ENCODE data around the gene UBASH3B.
A peak's percentile ranks its signal among the peaks of the same experiment; 100 is the strongest.

UBASH3B gene

DNA sequence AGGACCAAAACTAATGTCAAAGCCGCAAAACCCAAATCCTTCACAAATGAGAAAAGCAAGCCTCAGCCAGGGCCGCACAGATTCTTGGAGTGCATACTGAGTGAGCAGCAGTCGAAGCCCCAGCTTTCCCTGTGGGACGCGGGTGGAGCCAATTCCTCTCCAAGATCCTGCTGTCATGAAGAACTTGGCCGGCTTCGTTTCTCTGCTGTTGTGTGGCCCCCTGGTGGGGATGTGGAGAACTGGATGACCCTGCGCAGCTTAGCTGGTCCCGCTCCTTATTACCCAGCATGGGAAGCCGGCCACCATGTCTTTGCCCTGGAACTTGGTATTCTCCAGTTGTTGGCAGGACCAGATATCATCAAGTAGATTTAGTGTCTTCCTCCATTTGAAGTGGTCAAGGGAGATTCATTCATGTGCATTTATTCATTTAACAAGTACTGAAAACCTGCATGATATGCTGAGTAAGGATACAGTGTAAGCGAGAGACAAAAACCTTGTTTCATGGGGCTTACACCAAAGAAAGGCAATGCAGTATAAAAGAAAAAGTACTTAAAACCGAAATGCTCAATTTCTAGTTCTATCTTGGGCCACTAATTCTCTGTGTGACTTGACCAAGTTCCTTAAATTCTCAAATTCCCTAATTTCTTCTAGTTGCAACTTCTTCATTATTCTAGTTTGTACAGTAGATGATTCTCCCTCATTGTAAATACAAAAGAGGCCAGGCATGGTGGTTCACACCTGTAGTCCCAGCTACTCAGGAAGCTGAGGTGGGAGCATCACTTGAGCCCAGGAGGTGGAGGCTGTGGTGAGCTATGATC is 126.1 kb downstream of the UBASH3B start:
- H3K27me3 Mint-ChIP-seq: peaks cover 4% of the 10 kb centered on the region
- intact Hi-C loops (cut with micrococcal nuclease): loop anchor here (1.0 kb wide), 1 partner anchor 148 kb away; no protein-coding TSS in a partner anchor
- peaks cover 46% of the 10 kb centered on the region for H3K4me1 Mint-ChIP-seq (ENCODE audit: low read depth)
- H3K27ac Mint-ChIP-seq: no peak overlapping the region
- peak overlapping the region; percentile 13 for H3K4me3 Mint-ChIP-seq
- H3K9me3 Mint-ChIP-seq: no peaks in the 10 kb centered on the region
- peaks cover 81% of the 10 kb centered on the region for H3K36me3 Mint-ChIP-seq (ENCODE audit: low read depth)

DNA sequence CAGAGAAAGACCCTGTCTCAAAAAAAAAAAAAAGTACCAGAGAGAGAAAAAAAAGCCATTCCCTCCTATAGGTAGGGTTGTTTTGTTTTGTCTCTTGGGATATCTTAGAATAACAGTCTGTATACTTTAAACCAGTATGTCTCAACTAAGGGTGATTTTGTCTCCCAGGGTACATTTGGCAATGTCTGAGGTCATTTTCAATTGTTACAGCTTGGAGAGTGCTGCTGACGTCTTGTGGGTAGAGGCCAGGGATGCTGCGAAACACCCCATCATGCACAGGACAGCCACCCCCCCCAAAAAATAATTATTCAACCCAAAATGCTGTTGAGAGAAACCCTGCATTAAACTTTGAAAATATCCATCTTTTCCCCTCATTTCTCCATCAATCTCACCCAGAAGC is 126.7 kb downstream of the UBASH3B start:
- H3K9me3 Mint-ChIP-seq: no peaks in the 10 kb centered on the region
- H3K4me3 Mint-ChIP-seq: no peak overlapping the region
- peaks cover 4% of the 10 kb centered on the region for H3K27me3 Mint-ChIP-seq
- peaks cover 79% of the 10 kb centered on the region for H3K36me3 Mint-ChIP-seq (ENCODE audit: low read depth)
- no peak overlapping the region for H3K27ac Mint-ChIP-seq
- peaks cover 40% of the 10 kb centered on the region for H3K4me1 Mint-ChIP-seq (ENCODE audit: low read depth)
- intact Hi-C loops (cut with micrococcal nuclease): no loop called here

DNA sequence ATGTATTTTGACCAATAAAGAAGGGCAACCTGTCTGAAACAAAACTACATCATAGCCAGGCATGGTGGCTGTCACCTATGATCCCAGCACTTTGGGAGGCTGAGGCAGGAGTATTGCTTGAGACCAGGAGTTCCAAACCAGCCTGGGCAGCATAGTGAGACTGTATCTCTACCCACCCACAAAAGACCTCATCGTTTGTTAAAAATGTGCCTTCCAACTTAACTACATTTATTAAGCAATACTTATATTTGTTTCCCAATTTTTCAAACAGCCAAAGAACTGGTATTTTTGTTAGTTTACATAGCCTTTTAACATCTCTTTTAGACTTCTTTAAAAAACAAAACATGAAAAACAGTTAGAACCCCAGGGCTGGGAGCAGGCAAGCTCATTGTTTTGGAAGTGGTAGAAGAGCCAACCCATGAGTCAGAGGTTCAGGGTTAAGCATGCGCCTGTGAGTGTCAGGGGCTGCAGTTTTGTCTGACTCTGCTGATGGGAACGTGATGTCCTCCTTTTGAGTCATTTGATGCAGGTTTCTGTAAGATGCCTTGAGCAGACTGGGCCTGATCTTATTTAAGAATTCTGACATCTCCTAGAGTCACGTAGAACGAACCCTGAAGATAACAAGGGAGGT is 128.9 kb downstream of the UBASH3B start:
- Mint-ChIP-seq H3K27ac (no peak overlapping the region), H3K36me3 (ENCODE audit: low read depth) (peaks cover 78% of the 10 kb centered on the region), H3K4me3 (no peak overlapping the region), H3K4me1 (ENCODE audit: low read depth) (peaks cover 22% of the 10 kb centered on the region), H3K9me3 (no peaks in the 10 kb centered on the region), H3K27me3 (peaks cover 4% of the 10 kb centered on the region)
- intact Hi-C loops (cut with micrococcal nuclease): no loop called here

DNA sequence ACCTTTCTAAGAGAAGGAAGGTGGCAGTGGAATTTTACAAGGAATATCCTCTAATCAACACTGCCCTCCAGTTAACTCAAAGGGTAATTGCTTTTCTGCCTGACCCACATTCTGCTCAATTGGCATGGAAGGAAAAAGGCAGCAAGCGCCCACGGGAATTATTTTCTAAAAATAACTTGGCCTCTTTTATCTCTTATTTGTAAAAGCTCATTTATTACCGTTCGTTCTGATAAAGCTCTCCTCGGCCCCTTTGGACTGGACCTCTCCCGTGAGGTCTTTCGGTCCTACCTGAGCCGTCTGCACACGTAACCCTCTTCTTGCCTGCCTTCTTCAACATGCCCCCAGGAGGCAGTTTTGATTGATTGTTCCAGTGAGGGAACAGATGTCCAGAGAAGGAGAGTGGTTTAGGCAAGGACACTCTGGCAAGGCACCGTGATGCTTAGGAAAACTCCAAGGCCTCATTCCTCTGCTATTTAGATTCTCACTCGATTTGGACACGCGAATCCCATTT is 129.6 kb downstream of the UBASH3B start:
- Mint-ChIP-seq H3K4me1 (ENCODE audit: low read depth) (peaks cover 18% of the 10 kb centered on the region), H3K27ac (no peak overlapping the region), H3K9me3 (no peaks in the 10 kb centered on the region), H3K4me3 (no peak overlapping the region), H3K36me3 (ENCODE audit: low read depth) (peaks cover 78% of the 10 kb centered on the region), H3K27me3 (peaks cover 4% of the 10 kb centered on the region)
- intact Hi-C loops (cut with micrococcal nuclease): no loop called here

DNA sequence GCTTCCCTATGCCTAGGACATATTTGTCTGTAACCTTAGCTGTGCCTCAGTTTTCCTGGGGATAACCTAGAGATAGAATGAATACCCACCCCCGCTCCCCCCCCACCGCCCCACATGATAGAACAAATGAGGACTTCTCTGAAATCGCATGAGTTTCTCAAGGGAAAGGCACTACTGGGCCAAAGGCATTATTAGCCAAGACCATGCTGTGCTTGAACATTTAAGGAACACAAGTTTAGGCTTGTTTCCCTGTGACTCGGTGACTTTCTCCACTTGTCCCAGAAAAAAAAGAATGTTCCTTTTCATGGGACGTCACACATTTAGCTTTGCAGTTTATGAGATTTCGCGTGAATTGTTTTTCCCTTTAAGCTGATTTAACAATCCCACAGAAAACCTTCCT is 131.4 kb downstream of the UBASH3B start:
- intact Hi-C loops (cut with micrococcal nuclease): no loop called here
- Mint-ChIP-seq H3K4me3 (no peak overlapping the region), H3K9me3 (no peaks in the 10 kb centered on the region), H3K27me3 (no peaks in the 10 kb centered on the region), H3K27ac (no peak overlapping the region), H3K4me1 (ENCODE audit: low read depth) (peaks cover 3% of the 10 kb centered on the region), H3K36me3 (ENCODE audit: low read depth) (peaks cover 82% of the 10 kb centered on the region)

DNA sequence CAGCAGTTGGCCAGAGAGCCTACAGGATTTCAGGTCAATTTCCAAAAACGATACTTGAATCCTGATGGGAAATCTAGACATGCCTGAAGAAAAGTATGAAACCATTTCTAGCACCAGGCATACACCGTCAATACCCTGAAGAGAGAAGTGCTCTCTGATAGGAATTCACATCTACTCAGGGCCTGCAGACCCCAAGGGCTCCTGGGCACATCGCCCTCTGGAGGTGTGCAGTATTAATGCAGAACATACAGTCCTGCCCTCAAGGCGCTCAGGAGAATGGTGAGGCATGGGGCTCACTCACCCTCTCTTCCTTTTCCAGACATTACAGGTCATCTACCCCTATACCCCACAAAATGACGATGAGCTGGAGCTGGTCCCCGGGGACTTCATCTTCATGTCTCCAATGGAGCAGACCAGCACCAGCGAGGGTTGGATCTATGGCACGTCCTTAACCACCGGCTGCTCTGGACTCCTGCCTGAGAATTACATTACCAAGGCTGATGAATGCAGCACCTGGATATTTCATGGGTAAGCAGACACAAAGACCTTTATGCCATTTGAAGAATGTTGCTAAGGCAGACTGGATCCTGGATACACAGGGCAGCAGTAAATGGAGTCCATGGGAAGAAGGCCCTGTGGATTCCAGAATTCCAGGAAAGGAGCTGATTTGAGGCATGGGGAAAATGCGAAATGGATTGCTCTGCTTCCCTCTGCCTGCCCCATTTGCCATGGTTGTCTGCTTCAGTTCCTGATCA is 133.4 kb downstream of the UBASH3B start:
- Mint-ChIP-seq H3K27ac (no peak overlapping the region), H3K36me3 (ENCODE audit: low read depth) (peaks cover 75% of the 10 kb centered on the region), H3K4me3 (no peak overlapping the region), H3K9me3 (no peaks in the 10 kb centered on the region), H3K4me1 (ENCODE audit: low read depth) (no peaks in the 10 kb centered on the region), H3K27me3 (no peaks in the 10 kb centered on the region)
- intact Hi-C loops (cut with micrococcal nuclease): no loop called here

DNA sequence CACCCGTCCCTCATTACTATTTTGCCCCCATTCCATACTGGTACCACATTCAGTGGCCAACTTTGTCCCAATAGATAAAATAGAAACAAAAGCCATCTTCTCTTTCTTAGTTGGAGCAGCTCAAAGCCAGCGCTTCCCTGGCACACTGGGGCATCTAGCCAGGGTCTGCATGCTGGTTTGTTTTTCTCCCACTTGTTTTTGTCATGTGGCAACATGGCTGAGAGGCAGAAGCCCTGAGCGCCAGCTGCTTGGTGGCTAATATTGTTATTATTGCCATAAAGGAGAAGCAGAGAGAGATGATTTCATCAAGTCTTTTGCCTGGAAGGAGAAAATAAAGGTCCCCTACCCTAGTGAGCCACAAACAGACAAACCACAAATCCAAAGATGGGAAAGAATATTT is 134.4 kb downstream of the UBASH3B start:
- peaks cover 75% of the 10 kb centered on the region for H3K36me3 Mint-ChIP-seq (ENCODE audit: low read depth)
- H3K4me3 Mint-ChIP-seq: no peak overlapping the region
- H3K27me3 Mint-ChIP-seq: no peaks in the 10 kb centered on the region
- intact Hi-C loops (cut with micrococcal nuclease): no loop called here
- H3K4me1 Mint-ChIP-seq (ENCODE audit: low read depth): no peaks in the 10 kb centered on the region
- no peak overlapping the region for H3K27ac Mint-ChIP-seq
- no peaks in the 10 kb centered on the region for H3K9me3 Mint-ChIP-seq

DNA sequence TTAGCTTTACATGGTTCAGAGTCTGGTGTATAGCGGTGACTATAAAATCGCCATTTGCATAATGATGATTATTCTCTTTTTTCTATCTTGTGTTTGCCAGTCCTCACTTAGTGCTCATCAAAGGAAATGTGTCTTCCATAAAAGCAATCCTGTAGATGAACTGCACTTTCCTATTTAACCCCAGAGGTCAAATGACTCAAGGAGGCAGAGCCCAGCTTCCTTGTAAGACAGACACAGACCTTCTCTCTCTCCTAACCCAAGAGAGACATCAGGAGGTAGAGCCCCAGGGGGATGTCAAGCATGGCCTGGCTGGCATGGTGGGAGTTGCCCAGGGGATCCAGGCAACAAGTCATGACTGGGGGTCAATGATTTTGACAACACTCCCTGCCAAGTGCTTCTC is 135.9 kb downstream of the UBASH3B start:
- Mint-ChIP-seq H3K36me3 (ENCODE audit: low read depth) (peaks cover 80% of the 10 kb centered on the region), H3K4me1 (ENCODE audit: low read depth) (no peaks in the 10 kb centered on the region), H3K27me3 (no peaks in the 10 kb centered on the region), H3K27ac (no peak overlapping the region), H3K4me3 (no peak overlapping the region), H3K9me3 (no peaks in the 10 kb centered on the region)
- intact Hi-C loops (cut with micrococcal nuclease): no loop called here

DNA sequence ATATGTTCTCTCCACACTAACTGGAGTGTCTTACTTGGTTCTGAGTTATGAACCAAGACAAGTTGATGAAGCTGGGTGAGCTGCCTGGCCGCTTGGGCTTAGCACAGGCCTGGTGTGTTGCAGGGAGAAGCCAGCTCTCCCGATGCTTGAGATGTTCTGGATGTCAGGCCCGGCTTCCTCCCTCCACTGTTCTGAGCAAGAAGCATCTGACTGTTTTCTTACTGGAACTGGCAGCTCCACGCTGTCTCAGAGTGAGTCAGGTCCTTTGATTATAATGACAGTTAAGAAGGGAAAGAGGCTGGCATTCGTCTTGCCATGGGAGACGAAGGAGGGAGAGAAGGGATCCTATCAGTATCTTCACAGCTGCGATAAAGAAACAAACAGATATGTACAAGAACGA is 136.3 kb downstream of the UBASH3B start:
- no peak overlapping the region for H3K4me3 Mint-ChIP-seq
- H3K36me3 Mint-ChIP-seq (ENCODE audit: low read depth): peaks cover 84% of the 10 kb centered on the region
- no peak overlapping the region for H3K27ac Mint-ChIP-seq
- no peaks in the 10 kb centered on the region for H3K9me3 Mint-ChIP-seq
- no peaks in the 10 kb centered on the region for H3K4me1 Mint-ChIP-seq (ENCODE audit: low read depth)
- intact Hi-C loops (cut with micrococcal nuclease): no loop called here
- no peaks in the 10 kb centered on the region for H3K27me3 Mint-ChIP-seq

DNA sequence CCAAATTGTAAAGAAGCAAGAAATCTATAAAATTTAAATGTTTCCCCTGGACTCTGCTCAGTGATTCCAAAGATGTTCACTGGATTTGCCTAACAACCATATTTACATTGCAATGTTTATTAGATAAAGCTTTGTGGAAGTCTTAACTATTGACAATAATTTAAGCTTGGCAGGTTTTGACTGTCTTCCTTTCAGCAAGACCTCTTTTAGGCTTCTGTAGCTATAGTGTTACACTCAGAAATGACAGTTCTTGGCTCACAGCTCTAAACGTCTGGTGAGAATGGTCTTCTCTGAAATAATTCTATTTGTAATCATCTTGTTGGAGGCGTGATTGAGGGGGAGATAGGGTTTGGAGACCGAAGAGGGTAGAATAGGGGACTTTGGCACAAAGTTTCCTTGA is 138.0 kb downstream of the UBASH3B start:
- Mint-ChIP-seq H3K36me3 (ENCODE audit: low read depth) (peaks cover 93% of the 10 kb centered on the region), H3K27ac (no peak overlapping the region), H3K4me1 (ENCODE audit: low read depth) (peaks cover 10% of the 10 kb centered on the region), H3K4me3 (no peak overlapping the region), H3K27me3 (no peaks in the 10 kb centered on the region), H3K9me3 (no peaks in the 10 kb centered on the region)
- intact Hi-C loops (cut with micrococcal nuclease): no loop called here

DNA sequence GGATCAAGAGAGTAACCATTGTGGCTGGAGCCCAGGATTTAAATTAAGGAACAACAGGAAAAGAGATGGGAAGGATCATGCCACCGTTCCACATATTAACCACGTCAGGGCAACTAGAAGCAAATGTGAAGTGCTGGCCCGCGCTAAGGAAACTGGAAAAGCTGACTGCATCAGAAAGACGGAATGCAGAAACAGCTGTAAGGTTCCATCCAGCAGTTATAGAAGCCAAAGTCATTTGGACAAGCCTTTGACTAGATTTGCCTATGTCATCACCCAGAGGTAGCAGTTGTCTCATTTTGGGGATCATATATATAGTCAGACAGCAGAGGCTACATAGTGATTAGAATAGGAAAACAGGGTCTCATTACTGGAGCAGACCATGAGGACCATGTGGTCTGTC is 139.8 kb downstream of the UBASH3B start:
- Mint-ChIP-seq H3K27ac (no peak overlapping the region), H3K27me3 (no peaks in the 10 kb centered on the region), H3K4me1 (ENCODE audit: low read depth) (peaks cover 18% of the 10 kb centered on the region), H3K9me3 (no peaks in the 10 kb centered on the region), H3K36me3 (ENCODE audit: low read depth) (peaks cover 75% of the 10 kb centered on the region), H3K4me3 (no peak overlapping the region)
- intact Hi-C loops (cut with micrococcal nuclease): loop anchor here (5.0 kb wide), 1 partner anchor 227 kb away; no protein-coding TSS in a partner anchor

DNA sequence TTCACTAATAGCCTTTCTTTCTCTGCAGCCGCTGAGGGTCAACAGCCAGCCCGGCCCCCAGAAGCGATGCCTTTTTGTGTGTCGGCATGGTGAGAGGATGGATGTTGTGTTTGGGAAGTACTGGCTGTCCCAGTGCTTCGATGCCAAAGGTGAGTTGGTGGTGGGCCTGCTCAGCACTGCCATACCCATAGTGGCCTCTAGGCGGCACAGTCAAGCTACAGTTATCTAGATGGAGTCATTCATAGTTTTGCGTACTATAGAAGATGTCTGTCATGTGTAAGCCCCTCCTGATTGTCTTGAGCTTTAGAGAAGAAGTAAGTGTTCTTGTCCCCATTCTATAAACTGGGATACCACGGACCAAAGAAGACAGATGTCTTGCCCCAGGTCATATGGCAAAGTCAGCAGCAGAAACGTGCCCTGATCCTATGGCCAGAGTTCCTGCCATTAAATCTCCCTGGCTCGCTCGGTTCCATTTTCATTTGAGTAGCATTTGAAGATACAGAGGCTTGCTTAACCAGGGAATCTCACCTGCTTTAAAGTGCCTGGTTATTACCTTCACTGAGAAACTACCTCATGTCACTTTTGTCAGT is 140.7 kb downstream of the UBASH3B start:
- H3K27me3 Mint-ChIP-seq: no peaks in the 10 kb centered on the region
- no peak overlapping the region for H3K27ac Mint-ChIP-seq
- intact Hi-C loops (cut with micrococcal nuclease): loop anchor here (1.0 to 5.0 kb wide), 2 partner anchors 58 to 226 kb away; no protein-coding TSS in a partner anchor
- no peaks in the 10 kb centered on the region for H3K9me3 Mint-ChIP-seq
- H3K36me3 Mint-ChIP-seq (ENCODE audit: low read depth): peaks cover 74% of the 10 kb centered on the region
- peaks cover 18% of the 10 kb centered on the region for H3K4me1 Mint-ChIP-seq (ENCODE audit: low read depth)
- H3K4me3 Mint-ChIP-seq: no peak overlapping the region

DNA sequence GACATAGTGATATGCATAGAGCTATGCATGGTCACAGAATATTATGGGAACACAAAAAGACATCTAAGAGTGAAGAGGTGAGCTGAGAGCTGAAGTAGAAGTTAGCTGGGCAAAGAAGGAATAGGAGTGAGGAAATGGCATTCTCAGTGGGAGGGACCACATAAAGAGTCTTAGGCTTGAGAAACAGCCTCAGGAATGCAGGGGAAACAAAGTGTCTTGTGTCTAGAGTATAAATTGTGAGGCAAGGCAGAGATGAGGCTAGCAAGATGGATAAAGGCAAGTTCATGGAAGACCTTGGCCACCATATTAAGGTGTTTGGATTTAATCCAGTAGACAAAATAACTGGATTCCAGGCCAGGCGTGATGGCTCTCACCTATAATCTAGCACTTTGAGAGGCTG is 142.1 kb downstream of the UBASH3B start:
- peaks cover 70% of the 10 kb centered on the region for H3K36me3 Mint-ChIP-seq (ENCODE audit: low read depth)
- H3K27me3 Mint-ChIP-seq: no peaks in the 10 kb centered on the region
- H3K4me3 Mint-ChIP-seq: no peak overlapping the region
- H3K27ac Mint-ChIP-seq: no peak overlapping the region
- H3K4me1 Mint-ChIP-seq (ENCODE audit: low read depth): peaks cover 19% of the 10 kb centered on the region
- no peaks in the 10 kb centered on the region for H3K9me3 Mint-ChIP-seq
- intact Hi-C loops (cut with micrococcal nuclease): loop anchor here (5.0 kb wide), 1 partner anchor 225 kb away; no protein-coding TSS in a partner anchor
